NCI-H526 (cell line): ENCODE measurements around the gene ANKH.

ENCODE experiments used
- DNase-seq, 2 experiments: peaks; one replicate each; lab custom pipeline; 2025; lab: John Stamatoyannopoulos, UW

Gene ANKH

DNA sequence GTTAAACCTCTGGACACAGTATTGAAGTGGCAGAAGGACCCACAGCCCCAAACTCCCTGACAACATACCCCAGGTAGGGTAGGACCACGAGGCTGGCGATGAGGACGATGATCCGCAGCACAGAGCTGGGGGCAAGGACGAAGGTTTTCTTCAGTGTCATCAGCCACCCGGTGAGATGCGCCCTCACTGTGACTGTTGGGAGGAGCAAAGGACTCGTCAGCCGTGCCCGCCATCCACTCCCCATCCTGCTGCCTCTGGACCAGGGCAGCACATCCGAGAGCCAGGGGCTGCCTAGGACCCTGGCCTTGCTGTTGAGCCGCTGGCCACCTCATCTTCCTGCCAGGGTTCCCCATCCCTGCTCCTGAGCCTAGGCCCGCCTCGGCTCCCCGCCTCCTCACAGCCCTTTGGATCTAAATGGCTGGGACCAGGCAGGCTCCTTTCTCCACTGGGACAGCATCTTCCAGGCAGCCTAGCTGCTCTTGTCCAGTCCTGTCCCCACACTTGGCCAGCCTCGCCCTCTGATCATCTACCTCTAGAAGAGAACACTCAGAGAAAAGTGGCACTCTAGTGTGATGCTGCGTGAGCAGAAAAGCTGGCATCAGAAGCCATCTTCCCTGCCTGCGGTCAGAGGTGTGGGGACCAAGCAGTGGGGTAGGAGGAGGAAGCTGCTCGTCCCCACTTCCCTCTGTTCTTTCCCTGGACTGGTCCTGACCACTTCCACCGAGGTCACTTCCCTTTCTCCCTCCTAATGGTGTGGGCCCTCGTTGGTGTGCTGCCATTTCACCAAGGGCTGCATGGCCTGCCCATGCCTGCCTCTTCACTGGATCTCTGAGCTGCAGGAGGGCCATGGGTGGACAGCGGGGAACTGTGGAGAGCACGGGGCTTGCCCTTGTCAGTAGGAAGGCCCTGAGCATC lies 157.8 kb downstream of the ANKH start:
- no peak for DNase-seq

DNA sequence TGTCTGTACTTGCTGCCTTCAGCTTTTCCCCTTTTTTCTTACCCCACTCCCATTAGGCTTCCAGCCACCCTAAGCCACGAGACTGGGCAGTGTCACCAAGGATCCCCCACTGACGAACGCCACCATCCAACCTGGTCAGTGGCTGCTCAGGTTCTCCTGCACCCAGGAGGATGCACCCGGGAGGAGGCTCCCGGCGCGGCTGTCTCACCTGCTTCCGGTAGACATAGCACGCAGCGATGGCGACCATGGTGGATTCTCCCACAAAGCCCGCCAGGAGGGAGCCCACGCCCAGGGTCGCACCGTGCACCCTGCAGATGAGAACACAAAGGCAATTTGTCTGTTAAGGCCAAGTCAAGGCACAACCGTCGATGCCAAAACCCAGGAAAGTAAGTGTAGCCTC lies 158.9 kb downstream of the ANKH start:
- DNase-seq = no peak

DNA sequence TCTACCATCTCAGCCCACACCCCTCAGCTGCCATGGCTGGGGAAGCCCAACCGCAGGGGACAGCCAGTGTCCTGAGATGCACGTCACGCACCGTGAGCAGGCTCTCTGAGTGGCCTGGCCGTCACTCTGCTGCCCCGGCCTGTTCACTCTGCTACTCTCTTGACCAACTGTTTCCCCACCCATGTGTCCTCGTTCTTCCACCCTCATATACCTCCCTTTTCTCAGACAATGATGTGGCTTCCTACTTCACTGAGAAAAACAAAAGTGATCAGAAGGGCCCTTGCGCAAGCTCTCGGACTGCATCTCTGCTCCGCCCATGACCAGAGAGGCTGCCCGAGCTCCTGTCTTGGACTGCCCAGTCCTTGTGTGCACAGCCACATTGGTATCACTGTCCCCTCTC lies 159.4 kb downstream of the ANKH start:
- DNase-seq = no peak

DNA sequence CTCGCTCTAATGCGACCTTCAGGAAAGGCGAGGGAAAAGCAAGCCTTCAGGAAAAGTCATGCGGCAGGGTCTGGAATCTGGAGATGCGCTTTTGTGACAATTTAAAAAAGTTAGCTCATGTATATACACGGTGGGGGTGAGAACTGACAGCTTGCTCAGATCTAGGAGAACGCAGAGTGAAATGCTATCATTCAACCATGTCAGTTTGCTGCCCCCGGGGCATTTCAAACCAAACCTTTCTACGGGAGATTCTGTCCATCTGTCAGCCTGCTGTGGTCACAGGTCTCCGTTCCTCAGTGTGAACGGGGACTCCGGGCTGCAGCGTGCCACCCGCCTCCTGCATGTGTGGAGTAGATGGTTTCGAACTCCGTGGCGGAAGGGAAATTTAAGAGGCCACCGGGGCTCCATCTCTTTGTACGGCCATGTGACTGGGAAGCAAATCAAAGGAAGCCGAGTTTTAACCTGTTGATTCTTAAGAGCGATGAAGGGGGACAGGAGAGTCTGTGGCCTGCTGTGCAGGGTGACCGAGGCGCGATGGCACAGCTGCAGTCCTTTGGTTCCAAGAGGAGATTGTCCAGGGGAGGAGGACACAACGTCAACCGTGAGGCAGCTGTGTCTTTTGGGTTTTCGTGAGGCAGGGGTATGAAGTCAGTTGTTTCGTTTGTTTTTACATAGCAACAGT lies 161.1 kb downstream of the ANKH start:
- DNase-seq = no peak

DNA sequence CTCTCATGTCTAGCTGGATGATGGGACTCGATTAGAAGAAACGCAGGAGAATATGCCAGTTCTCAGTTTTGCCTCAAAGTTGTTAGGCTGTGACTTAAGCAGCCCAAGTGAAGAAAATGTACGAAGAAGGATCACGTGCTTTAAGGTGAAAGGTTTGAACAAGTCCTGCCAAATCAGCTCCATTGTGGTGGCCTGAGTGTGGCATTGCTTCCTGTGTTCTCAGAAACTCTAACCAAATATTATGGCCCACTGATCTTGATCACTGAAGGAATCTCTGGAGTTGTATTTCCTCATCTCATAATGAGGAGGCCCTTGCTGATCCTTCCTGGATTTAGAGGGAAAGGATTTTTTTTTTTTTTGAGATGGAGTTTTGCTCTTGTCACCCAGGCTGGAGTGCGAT lies 163.0 kb downstream of the ANKH start:
- DNase-seq = no peak

DNA sequence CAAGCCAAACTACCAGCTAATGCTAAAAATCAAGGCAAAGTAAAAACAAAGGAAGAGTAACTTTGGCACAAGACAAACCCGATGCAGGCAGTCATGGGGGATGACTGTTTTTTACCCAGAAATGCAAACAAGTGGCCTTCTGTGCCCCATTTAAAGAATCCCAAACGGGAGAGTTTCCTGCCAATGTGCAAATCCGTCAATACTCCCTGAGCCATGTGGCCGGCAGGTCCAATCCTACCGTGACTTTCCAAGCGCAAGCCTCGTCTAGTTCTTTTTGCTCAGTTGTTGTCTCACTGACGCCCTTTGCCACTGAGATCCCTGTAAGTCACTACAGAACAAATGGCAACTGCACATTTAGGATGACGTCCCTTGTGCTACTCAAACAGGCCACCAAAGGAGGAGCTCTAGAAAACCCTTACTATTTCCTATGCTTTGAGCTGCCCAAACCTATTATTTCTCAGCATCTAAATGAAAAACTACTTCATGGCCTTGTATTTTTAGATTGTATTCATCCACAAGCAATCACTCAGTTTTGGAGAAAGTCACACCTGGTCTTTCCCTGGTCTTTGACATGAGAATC lies 163.7 kb downstream of the ANKH start:
- no peak for DNase-seq

DNA sequence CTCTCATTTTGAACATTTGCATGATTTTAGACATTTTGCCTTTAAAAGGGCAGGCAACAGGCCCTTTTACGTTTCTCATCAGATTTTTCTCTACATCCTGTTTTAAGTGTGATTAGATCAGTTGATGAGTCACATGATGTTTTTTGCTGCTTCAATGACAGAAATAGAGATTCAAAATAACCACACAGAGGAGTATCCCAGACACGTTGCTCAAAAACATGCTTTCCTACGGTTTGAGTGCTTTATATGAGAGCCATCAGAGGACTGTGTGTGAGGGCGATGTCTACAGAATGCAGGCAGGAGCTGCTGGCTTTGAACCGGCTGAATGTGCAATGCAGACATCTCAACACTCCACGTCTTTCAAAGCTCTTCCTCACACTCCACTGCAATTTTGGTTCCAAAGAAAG lies 165.0 kb downstream of the ANKH start:
- no peak for DNase-seq

DNA sequence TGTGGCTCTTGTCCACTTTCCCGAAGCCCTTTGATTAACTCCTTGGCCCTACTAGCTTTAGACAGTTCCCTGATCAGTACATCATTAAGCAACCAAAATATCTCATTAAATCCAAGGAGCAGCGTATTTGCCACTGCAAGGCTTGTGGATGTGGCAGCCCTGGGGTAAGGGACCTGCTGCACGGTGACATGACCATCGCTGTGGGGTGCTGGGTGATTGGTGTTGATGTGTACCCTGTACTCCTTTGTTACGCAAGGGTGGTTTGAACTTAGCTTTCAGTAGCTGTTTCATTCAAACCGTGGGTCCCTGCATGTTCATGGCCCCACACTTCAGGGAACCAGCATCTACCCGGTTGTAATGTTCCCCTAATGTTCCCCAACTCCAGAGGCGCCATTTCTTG lies 166.0 kb downstream of the ANKH start:
- no peak for DNase-seq

DNA sequence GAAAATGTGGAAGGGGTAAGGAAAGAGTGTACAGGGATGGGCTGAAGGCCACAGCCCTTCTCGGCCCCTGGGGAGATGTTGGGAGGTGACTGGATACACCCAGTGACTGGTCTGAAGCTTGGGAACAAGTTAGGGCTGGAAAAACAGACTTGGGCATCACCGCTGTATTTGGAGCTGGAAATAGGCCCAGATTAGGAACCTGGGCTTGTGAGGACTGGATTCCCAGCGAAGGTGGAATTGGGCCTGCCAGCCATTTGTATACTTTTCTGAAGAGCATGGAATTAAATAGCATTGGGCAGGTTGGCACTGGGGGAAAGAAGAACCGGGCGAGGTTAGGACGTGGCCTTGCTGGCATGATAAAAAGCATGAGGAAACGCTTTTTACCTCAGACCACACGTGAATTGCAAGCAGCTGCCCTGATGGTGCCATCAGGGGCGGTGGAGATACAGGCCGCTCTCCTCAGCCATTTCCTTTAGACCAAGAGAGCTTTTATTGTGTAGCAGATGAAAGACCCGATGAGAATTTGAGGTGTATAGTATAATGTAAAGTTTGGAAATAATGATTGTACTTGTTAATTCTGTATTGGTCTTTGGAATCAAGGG lies 169.2 kb downstream of the ANKH start:
- no peak for DNase-seq

DNA sequence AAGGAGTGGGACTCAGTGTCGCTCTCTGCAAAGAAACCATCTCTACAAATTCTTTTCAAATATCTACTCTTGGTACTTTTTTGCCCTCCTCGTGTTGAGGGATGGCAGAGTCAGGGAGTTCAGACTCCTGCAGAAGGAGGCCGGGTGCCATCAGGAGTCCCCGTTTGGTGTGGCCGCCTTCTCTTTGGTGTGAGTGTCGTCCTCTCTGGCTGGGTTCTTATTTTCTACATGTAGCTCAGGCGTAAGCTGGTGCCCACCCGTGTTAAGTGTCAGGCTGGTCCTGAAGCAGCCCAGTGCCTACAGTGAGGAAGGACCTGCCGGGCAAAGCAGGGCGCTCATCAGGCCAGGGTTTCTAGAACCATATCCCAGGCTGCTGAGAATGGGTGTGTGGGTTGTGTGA lies 170.0 kb downstream of the ANKH start:
- no peak for DNase-seq

DNA sequence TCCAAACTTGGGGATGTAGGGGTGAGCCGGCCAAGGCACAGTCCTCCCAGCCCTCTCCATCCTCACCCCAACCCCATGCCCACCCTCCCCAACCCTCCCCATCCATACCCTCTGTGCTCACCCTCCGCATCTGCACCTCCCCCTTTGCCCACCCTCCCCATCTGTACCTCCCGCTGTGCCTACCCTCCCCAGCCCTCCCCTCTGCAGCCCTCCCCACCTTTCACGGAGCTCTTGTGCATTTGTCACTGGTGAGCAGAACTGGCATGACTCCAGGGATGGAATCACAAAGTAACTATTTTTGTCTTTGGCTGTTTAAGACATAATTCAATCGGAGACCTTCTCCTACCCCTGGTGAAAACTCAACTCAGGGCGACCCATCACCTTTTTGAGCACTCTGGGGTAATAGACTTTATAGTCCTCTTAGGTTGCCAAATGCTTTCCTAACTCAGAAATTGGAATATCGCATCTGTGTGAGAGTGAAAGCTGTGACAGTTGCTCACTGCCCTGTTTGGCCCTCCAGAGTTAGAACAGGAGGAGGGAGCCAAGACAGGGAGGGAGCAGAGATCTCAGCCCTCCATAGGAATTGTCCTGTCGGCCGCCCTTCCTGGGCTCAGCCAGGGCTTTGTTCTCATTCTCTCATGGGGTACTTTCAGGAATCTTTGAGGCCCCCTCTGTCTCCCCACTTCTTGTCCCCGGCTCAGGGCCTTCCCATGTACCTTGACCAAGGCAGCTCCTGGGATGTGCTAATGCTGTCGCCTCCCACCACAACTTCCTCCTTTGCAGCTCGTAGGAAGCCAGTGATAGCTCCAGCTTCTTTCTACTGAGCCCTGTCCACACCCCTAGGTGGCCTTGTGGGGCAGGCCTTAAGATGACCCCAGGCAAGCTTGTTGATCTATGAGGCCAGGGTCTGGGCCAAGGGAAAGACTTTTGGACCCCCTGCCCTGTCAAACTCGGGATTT lies 170.8 kb downstream of the ANKH start:
- DNase-seq = no peak

DNA sequence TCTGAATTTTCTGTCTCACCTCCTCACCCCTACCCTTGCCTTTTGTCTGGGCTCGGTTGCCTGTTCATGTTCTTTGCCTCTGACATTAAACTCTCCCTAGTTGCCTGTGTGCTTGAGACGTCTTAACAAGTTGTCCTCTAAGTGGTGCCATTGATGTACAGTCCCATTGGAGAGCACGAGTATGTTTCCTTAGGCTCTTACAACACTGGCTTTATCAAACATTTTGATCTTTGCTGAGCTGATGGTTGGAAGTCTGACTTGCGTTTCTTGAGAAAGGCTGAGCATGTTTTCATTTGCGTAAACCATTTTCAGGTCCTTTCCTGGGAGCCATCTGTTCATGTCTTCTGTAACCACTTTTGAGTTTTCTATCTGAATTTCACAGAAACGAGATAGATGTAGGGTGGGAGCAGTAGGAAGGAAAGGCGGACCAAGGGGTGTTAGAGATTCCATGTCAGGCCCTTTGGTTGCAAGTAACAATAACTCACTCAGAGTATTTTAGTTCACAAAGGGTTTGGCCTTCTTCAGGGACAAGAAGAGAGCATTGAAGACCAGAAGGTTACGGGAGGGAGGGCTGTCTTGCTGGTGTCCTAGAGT lies 171.7 kb downstream of the ANKH start:
- DNase-seq = no peak

DNA sequence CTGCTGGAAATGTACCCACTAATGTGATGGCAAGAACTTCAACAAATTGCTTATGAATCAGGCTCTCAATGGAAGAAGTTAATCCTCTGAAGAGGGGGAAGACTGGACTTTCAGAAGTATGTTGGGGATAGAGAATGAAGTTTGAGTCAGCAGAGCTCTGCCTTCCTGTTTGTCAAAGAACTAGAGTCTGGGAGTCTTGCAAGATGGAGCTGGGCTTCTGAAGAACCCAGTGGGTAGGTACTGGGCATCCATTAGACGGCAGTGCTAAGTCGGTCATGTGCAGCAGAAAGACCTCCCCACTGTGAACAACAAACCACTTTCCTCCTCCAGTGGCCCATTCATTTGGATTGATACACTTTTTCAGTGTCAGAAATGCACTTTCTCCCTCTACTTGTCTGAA lies 172.4 kb downstream of the ANKH start:
- DNase-seq = no peak

DNA sequence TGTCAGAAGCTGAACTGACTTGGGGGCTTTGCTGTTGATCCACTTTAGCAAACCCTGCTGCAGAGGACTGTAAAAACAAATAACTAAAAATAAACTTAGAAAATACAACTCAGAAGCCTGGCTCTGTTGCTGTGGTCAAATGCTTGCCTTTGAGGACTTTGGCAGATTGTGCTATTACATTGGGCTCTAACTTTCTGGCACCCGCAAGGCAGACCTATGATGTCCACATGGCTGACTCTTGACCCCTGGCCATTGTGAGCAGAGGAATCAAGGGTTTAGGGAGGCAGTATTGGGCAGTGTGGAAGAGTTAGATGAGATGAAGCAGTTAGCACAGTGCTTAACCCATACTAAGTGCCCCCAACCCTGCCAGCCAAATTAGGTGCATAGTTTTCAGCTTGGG lies 173.1 kb downstream of the ANKH start:
- DNase-seq = no peak

DNA sequence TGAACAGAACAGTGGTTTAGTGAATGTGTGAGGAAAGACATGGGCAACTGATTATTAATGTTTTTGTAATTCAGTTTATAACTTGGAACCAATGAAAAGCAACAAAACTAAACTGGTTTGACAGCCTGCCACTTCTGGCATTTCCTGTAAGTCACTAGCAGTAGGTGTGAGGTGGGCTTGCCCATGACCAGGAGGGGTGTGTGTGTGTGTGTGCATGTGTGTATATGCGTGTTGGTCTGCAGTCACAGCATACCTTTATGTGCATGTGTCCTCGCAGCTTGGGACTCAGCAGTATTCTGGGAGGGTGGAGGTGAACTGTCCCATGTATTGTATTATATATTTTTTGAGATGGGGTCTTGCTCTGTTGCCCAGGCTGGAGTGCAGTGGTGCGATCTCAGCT lies 174.7 kb downstream of the ANKH start:
- DNase-seq = no peak

DNA sequence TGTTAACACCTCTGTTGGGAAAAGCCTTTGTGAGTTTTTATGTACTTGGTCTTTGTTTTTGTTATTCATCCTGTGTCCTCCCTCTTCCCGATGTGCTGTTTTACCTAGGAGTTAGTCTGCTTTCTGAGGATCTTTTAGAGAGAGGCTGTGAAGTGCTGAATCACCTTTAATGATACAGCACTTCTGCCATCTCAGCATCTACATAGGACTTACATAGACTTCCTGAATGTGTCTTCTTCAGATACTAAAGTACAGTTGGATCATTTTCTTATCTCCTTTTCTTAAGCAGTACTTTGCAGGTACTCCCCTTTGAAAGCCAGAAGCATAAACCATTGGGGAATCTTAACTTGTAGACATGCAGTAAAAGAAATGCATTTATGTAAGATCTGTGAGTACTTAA lies 175.5 kb downstream of the ANKH start:
- no peak for DNase-seq

DNA sequence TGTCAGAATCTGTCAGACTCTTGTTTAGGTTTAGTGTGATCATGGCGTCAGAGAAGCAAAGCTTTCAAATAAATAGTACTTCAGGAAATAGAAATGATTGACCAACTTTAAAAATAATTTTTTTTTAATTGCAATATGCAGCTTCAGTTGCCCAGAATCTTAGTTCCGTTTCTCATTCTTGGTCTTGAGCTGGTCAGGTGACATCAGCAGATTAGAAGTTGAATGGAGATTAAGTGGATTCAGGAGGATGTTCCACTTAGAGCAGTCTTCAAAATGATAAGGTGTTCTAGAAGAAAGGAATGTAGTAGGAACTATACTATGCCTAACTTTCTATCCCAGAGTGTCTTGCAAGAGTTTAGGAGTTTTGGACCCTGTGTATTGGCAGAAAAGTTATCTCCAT lies 176.4 kb downstream of the ANKH start:
- no peak for DNase-seq

DNA sequence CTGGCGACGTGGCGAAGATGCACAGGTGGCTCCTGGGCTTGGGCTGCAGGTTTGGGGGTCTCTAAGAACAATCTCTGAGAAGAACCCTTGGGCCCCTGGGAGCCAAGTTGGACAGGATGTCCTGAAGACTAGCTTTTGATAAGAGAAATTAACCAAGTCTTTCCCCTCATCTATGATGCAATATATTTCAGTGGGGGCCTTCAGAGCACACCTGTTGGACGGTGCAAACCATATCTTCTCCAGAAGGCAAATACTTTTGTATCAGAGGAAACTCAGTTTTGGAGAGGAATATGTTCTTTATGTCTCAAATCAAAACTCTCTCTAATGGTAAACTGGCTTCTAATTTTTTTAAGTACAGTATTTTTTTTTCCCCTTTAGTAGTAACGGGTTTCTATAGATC lies 178.5 kb downstream of the ANKH start:
- DNase-seq = no peak

DNA sequence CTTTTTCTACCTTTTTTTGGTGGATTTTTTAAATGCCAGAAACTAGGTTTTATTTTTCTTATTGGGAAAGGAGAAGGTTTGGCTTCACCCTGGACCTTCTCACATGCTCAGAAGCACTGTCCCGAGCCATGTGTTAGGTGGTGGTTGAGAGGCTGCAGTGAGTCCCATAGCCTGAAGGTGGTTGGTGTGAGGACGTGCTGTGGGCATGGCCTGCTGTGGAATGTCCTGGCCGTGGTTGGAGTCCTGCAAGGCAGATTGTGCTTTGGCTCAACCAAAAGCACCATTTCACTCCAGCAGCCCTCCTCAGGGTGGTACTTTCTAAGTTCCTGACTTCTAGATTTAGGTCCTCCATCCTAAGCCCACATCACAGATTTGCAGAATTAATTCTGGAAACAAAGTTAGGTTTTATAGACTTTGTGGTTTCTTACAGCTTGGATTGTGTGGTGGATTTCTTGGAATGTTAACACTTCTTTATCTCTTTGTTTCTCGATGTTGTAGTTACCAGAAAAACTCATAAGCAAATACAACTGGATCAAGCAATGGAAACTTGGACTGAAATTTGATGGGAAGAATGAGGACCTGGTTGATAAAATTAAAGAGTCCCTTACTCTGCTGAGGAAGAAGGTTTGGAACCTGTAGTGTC lies 184.4 kb downstream of the ANKH start:
- DNase-seq = no peak

DNA sequence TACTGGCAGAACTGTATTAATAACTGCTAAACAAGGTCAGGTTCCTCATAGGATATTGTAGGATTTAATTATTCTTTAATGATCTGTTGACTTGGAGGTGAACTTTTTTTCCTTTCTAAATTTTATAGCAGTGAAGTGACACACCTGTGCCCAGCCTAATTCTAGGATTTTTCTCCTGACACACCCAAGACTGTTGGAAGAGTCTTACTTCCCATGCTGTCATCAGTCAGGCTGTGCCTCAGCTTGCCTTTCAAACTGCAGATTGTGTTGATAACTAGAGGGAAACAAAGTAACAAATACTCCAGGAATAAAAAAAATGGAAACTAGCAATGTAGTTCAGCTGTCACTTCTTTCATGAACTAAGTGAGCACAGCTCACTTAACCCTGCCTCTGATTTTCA lies 185.1 kb downstream of the ANKH start:
- DNase-seq = no peak

DNA sequence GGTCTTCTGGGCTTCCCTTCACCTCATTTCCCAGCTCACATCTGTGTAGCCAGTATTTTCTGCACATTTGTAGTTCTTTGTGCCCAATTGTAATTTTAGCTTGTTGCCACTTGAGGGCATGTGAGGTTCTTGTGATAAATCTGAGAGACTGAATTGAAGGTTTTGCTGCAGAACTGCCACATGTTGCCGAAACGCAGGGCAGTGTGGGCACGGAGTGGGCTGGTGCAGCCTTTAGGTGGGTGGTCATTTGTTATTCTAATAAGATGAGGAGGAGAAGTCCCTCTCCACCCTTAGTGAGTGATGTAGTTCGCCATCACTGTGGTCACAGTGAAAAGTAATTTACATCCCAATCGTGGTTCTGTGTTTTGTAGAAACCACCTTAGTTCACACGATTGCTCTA lies 185.8 kb downstream of the ANKH start:
- peak; percentile 50 to 74 for DNase-seq
